Measurements from ENCODE around the gene ANKRD28.

Gene ANKRD28

GRCh38 chr3:15645740-15646501 is 151.9 kb downstream of the ANKRD28 start:
- Histone ChIP-seq H3K36me3 (ENCODE audit: control insufficient read depth, insufficient read depth, low read length, severe bottlenecking) (peaks cover 14% of the 10 kb centered on the region), H3K4me1 (ENCODE audit: control insufficient read depth, insufficient read depth, low read length) (peaks cover 36% of the 10 kb centered on the region), H3K9me3 (ENCODE audit: control insufficient read depth, low read length) (no peaks in the 10 kb centered on the region), H3K27me3 (replicated peaks; ENCODE audit: control insufficient read depth, insufficient read depth, low read length) (no peaks in the 10 kb centered on the region), H3K9ac (ENCODE audit: low read length) (peak overlapping the region; percentile 76), H3K4me3 (ENCODE audit: low read length) (peak overlapping the region; percentile 40)
- peak; percentile 91 for DNase-seq (ENCODE audit: low read depth)

- H3K4me1 ChIP-seq (ENCODE audit: control insufficient read depth, insufficient read depth, low read length), result peaks cover 36% of the 10 kb centered on the region
- no peak overlapping the region for H3K4me3 ChIP-seq (ENCODE audit: low read length)
- peaks cover 14% of the 10 kb centered on the region for H3K36me3 ChIP-seq (ENCODE audit: control insufficient read depth, insufficient read depth, low read length, severe bottlenecking)
- no peak for DNase-seq (ENCODE audit: low read depth)
- H3K9ac ChIP-seq (ENCODE audit: low read length), result peak overlapping the region; percentile 65
- no peaks in the 10 kb centered on the region for H3K9me3 ChIP-seq (ENCODE audit: control insufficient read depth, low read length)
- H3K27me3 ChIP-seq (replicated peaks; ENCODE audit: control insufficient read depth, insufficient read depth, low read length), result no peaks in the 10 kb centered on the region
These were observed 152.5 kb downstream of the ANKRD28 start for GRCh38 chr3:15645246-15645645.

DNA sequence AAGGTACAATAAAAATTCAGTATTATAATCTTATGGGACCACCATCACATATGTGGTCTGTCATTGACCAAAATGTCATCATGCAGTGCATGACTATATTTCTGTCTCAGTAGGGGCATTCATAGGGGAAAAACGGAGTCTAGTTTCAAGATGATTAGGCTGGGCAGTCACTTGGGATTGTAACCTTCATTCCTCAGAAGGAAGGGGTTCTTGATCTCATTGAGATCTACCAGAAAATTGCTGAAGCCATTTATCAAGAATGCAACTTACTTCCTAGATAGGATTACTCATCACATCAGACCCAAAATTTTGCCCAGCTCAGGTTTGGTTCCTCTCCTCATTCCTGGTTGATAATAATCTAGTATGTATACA is 158.9 kb downstream of the ANKRD28 start:
- DNase-seq (ENCODE audit: low read depth), result peak; percentile 40

GRCh38 chr3:15638193-15638890 is 159.4 kb downstream of the ANKRD28 start:
- Histone ChIP-seq H3K27me3 (replicated peaks; ENCODE audit: control insufficient read depth, insufficient read depth, low read length) (no peaks in the 10 kb centered on the region), H3K9me3 (ENCODE audit: control insufficient read depth, low read length) (no peaks in the 10 kb centered on the region), H3K9ac (ENCODE audit: low read length) (no peak overlapping the region), H3K4me3 (ENCODE audit: low read length) (no peak overlapping the region), H3K4me1 (ENCODE audit: control insufficient read depth, insufficient read depth, low read length) (peaks cover 35% of the 10 kb centered on the region), H3K36me3 (ENCODE audit: control insufficient read depth, insufficient read depth, low read length, severe bottlenecking) (peaks cover 9% of the 10 kb centered on the region)
- peak; percentile 36 for DNase-seq (ENCODE audit: low read depth)

More for the DNA sequence above, 158.9 kb downstream of the ANKRD28 start:
- Histone ChIP-seq H3K9ac (ENCODE audit: low read length) (no peak overlapping the region), H3K9me3 (ENCODE audit: control insufficient read depth, low read length) (no peaks in the 10 kb centered on the region), H3K4me1 (ENCODE audit: control insufficient read depth, insufficient read depth, low read length) (peaks cover 30% of the 10 kb centered on the region), H3K36me3 (ENCODE audit: control insufficient read depth, insufficient read depth, low read length, severe bottlenecking) (peaks cover 9% of the 10 kb centered on the region), H3K27me3 (replicated peaks; ENCODE audit: control insufficient read depth, insufficient read depth, low read length) (no peaks in the 10 kb centered on the region), H3K4me3 (ENCODE audit: low read length) (no peak overlapping the region)

DNA sequence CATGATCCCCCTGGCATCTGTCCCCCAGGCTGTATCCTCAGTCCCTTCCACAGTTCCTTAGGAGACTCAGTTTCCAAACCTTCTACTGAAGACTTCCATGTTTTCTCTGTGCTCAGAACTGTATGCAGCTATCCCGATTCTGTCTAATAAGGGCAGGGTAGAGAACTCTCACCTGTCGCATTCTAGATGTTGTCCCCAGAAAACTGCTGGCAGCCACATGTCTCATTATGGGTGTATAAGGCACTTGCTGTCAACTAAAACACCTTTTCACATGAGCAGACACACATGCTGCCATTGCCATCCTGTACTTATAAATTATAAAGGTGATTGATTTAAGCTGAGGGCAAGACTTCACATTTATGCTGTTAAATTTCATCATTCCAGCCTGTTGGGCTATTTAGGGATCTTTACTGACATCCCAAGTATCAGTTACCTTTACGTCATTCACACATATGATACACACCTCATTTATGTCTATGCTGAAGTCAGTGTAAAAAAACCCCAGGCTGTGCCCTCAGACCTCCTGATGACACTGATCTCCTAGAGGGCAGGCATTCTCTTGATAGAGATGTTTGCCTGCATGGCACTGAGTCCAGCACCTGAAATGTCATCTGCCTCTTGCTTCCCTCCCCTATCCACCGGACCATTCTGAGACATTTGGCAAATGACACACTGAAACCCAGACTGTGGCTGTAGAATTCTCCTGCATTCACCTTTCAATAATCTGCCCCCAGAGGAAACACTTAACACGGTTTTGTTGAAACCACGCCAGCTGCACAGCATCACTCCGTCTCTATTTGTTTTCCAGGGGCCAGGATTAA is 160.4 kb downstream of the ANKRD28 start:
- H3K27me3 ChIP-seq (replicated peaks; ENCODE audit: control insufficient read depth, insufficient read depth, low read length), result no peaks in the 10 kb centered on the region
- peaks cover 37% of the 10 kb centered on the region for H3K4me1 ChIP-seq (ENCODE audit: control insufficient read depth, insufficient read depth, low read length)
- no peaks in the 10 kb centered on the region for H3K9me3 ChIP-seq (ENCODE audit: control insufficient read depth, low read length)
- no peak overlapping the region for H3K4me3 ChIP-seq (ENCODE audit: low read length)
- DNase-seq (ENCODE audit: low read depth), result no peak
- H3K36me3 ChIP-seq (ENCODE audit: control insufficient read depth, insufficient read depth, low read length, severe bottlenecking), result peaks cover 9% of the 10 kb centered on the region
- H3K9ac ChIP-seq (ENCODE audit: low read length), result no peak overlapping the region

DNA sequence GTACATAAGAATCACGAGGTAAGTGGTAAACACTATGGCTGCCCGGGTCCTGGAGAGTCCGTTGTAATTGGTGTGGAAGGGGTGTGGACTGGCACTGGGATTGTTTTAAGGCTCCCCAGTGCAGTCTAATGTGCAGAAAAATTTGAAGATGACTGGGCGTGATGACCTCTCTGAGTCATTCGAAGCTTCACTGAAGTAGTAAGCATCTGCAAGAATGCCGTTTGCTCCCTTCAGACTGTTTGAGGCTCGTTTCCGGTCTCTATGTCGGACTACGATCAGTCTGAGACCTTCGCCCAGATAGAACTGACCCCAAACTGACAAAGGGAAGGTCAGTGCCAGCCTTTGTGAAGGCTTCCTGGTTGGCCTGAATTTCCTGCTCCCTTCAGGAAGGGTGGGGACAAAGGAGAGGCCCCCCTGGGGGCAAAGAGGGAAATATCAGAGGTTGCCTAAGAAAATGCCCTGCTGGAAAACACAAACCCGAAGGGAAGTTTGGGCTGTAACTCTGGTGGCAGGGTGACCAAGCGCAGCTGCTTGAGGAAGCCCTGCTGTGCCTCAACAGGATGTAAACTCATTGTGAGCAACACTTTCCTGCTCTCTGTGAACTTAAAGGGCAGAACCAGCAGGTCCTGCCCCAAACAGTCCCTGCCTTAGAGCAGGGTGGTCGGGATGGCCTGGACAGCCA is 161.6 kb downstream of the ANKRD28 start:
- no peaks in the 10 kb centered on the region for H3K27me3 ChIP-seq (replicated peaks; ENCODE audit: control insufficient read depth, insufficient read depth, low read length)
- H3K36me3 ChIP-seq (ENCODE audit: control insufficient read depth, insufficient read depth, low read length, severe bottlenecking), result peaks cover 2% of the 10 kb centered on the region
- H3K9me3 ChIP-seq (ENCODE audit: control insufficient read depth, low read length), result no peaks in the 10 kb centered on the region
- DNase-seq (ENCODE audit: low read depth), result peak; percentile 86
- peak overlapping the region; percentile 80 for H3K9ac ChIP-seq (ENCODE audit: low read length)
- H3K4me3 ChIP-seq (ENCODE audit: low read length), result peak overlapping the region; percentile 60
- H3K4me1 ChIP-seq (ENCODE audit: control insufficient read depth, insufficient read depth, low read length), result peaks cover 42% of the 10 kb centered on the region

DNA sequence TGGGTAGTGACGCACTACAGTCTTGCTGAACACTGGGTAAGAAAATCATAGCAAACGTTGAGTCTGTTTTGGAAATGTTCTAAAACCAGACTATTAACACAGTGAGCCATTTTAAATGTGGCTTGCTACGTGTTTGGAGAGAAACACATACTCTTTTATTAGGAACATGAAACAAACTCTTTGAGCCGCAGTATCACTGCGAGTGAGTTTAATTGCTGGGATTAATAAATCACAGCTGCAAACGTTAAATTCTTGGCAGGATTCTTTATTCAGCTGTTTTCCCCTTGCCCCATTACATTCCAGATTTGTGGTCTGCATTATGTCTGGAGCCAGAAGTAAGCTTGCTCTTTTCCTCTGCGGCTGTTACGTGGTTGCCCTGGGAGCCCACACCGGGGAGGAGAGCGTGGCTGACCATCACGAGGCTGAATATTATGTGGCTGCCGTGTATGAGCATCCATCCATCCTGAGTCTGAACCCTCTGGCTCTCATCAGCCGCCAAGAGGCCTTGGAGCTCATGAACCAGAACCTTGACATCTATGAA is 162.6 kb downstream of the ANKRD28 start:
- H3K9ac ChIP-seq (ENCODE audit: low read length), result peak overlapping the region; percentile 80
- DNase-seq (ENCODE audit: low read depth), result no peak
- H3K36me3 ChIP-seq (ENCODE audit: control insufficient read depth, insufficient read depth, low read length, severe bottlenecking), result peaks cover 2% of the 10 kb centered on the region
- H3K4me3 ChIP-seq (ENCODE audit: low read length), result peak overlapping the region; percentile 60
- no peaks in the 10 kb centered on the region for H3K27me3 ChIP-seq (replicated peaks; ENCODE audit: control insufficient read depth, insufficient read depth, low read length)
- peaks cover 52% of the 10 kb centered on the region for H3K4me1 ChIP-seq (ENCODE audit: control insufficient read depth, insufficient read depth, low read length)
- no peaks in the 10 kb centered on the region for H3K9me3 ChIP-seq (ENCODE audit: control insufficient read depth, low read length)

DNA sequence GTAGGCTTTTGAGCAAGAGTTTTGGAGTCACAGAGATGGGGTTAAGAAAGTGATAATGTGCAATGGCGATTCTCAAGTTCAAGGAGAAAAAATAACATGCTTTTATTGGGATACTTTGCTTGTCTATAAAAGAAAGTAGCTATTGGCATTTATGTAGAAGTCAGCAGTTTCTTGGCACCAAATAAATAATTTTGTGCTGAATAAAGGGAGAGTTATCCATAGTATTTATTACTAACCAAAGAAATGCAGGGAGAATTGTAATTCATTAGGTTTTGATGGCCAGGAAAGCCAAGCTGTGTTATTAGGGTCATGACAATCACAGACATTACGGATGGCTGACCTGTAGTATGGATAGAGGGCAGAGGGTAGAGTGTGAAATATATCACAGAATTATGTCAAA is 163.1 kb downstream of the ANKRD28 start:
- DNase-seq (ENCODE audit: low read depth), result no peak
- Histone ChIP-seq H3K4me1 (ENCODE audit: control insufficient read depth, insufficient read depth, low read length) (peaks cover 56% of the 10 kb centered on the region), H3K4me3 (ENCODE audit: low read length) (peak overlapping the region; percentile 33), H3K36me3 (ENCODE audit: control insufficient read depth, insufficient read depth, low read length, severe bottlenecking) (peaks cover 2% of the 10 kb centered on the region), H3K9ac (ENCODE audit: low read length) (peak overlapping the region; percentile 80), H3K27me3 (replicated peaks; ENCODE audit: control insufficient read depth, insufficient read depth, low read length) (no peaks in the 10 kb centered on the region), H3K9me3 (ENCODE audit: control insufficient read depth, low read length) (no peaks in the 10 kb centered on the region)

DNA sequence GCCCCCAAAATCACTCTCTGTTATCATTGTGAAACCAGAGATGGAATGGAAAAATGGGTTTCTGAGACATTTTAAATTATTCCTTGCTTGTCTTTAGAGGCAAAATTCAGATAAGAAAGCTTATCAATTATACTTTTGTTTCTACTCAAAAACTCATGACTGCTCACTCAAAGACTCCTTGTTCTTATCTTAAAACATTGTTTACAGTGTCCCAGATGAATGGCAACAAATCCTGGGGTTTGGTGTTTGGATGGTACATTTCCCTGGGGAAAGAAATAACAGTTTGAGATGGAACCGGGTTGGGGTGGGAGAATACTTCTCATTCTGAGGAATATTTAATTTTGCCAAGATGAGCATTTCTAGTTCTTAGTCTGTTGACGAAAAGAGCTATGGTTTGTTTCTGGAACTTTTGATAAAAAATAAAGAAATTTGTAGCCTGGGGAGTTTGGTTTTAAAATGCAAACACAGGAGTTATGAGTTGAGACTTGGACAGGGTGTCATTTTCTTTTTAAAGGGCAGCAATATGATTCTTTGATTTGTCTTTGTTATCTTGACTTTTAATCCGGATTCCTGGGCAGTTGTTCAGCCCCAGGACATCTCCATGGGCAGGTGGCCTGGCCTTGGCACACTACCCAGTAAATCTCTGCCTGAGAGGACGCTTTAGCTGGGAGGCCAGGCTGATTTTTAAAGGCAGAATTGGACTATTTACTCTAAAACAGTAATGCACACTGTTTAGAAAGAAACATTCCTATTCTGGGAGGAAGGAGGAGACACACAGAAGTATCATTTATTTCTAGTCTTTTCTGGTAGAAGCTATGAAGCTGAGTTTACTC is 163.8 kb downstream of the ANKRD28 start:
- H3K9ac ChIP-seq (ENCODE audit: low read length), result peak overlapping the region; percentile 80
- H3K9me3 ChIP-seq (ENCODE audit: control insufficient read depth, low read length), result no peaks in the 10 kb centered on the region
- H3K27me3 ChIP-seq (replicated peaks; ENCODE audit: control insufficient read depth, insufficient read depth, low read length), result no peaks in the 10 kb centered on the region
- H3K4me1 ChIP-seq (ENCODE audit: control insufficient read depth, insufficient read depth, low read length), result peaks cover 56% of the 10 kb centered on the region
- peak; percentile 69 for DNase-seq (ENCODE audit: low read depth)
- H3K36me3 ChIP-seq (ENCODE audit: control insufficient read depth, insufficient read depth, low read length, severe bottlenecking), result peaks cover 2% of the 10 kb centered on the region
- peak overlapping the region; percentile 33 for H3K4me3 ChIP-seq (ENCODE audit: low read length)

- DNase-seq (ENCODE audit: low read depth), result no peak
- peak overlapping the region; percentile 80 for H3K9ac ChIP-seq (ENCODE audit: low read length)
These were observed 164.6 kb downstream of the ANKRD28 start for GRCh38 chr3:15633159-15633558.

More at GRCh38 chr3:15633159-15633558, 164.6 kb downstream of the ANKRD28 start:
- peaks cover 53% of the 10 kb centered on the region for H3K4me1 ChIP-seq (ENCODE audit: control insufficient read depth, insufficient read depth, low read length)
- peaks cover 2% of the 10 kb centered on the region for H3K36me3 ChIP-seq (ENCODE audit: control insufficient read depth, insufficient read depth, low read length, severe bottlenecking)
- no peaks in the 10 kb centered on the region for H3K9me3 ChIP-seq (ENCODE audit: control insufficient read depth, low read length)
- no peak overlapping the region for H3K4me3 ChIP-seq (ENCODE audit: low read length)
- no peaks in the 10 kb centered on the region for H3K27me3 ChIP-seq (replicated peaks; ENCODE audit: control insufficient read depth, insufficient read depth, low read length)
